NCI-H2081 treated with DMSO at 0.1 percent for 48 hours (cell line): ENCODE results near the gene DCUN1D5.
A peak's percentile ranks its signal among the peaks of the same experiment; 100 is the strongest.

Experiments used
- DNase-seq: peaks from one replicate; lab custom pipeline; 2025; lab: John Stamatoyannopoulos, UW

DCUN1D5 gene

DNA sequence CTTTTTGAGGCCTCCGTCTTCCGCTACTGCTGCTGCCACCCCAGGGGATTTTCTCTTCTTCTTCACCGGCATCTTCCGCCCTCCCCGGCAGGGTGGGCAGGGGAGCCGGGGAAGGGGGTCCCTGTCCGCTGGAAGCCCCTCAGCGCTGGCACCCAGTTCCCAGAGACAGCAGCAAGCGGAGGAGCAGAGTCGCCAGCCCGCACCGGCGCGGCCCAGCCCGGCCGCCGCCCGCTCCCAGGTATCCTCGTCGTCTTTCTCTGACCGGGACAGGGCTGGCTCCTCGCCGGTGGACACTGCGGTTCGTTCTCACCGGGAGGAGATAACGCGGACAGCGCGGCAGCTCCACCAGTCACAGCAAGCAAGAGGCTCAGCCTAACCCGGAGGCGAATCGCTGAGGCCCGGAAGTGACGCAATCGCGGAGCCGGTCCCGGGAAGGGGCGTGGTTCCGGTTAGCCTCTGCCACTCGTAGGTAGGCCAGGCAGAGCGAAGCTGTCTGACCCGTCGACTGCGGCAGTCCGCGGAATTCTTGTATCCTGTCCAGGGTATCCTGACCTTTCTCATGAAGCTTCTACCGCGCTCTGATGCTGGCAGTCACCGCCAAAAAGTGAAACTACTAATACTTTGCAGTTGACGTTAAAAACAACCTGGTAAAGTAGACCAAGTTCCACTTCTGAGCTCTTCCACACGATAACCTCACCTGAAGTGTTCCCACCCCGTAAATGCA, at the start of gene DCUN1D5:
Gene DCUN1D5 (minus strand): TSS at position 360 of the 724 bp plus-strand sequence. CDS start 288 bp downstream, at position 72.
- DNase-seq = peak; percentile 78

DNA sequence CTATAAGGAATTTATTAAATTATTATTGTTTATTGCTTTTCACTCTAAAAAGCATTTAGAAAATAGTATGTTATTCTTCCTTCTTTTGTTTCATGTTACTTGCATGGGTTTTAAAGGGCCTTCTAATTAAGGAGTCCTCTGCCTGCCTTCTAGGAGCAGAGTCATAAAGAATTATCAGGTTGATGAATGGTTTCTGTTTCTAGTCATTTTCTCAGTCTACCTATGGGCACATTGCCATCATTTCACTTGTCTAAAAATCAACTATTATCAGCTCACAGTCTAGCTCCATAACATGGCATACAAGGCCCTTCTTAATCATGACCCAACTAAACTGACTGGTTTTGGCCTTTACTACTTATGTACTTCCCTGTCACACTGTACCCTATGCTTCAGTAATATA, 33.5 kb upstream of the DCUN1D5 start:
- DNase-seq = no peak

DNA sequence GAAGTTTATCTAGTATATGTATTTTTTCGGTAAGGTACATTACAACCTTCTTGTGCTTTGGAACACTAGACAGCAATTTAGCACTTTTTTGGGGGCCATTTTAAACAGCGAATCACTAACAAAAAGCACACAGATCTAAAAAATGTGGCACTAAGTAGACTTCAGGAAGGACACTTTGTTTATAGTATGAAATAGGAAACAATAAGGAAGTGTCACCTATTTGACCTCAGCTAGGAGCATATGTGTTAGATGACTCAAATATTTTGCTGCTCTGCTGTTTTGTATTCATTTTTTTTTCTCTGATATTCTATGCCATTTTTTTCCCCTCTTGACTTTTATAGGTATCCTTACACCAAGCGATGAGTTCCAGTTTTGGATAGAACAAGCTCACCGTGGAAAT, 22.9 kb upstream of the DCUN1D5 start:
- DNase-seq = no peak

DNA sequence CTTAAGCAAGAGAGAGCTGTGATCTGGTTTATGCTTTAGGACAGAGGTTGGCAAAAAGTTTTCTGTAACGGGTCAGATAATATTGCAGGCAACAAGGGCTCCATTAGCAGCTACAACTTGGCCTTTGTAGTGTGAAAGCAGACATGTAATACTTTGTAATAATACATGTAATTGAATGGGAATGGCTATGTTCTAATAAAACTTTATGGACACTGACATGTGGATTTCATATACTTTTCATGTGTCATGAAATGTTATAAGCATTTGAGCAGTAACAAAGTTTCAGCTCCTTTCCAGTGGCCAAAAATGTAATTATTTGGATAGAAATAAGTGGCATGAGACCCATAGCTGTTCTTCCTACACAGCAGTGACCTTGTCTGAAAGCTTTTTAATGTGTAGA, 20.4 kb upstream of the DCUN1D5 start:
- no peak for DNase-seq

DNA sequence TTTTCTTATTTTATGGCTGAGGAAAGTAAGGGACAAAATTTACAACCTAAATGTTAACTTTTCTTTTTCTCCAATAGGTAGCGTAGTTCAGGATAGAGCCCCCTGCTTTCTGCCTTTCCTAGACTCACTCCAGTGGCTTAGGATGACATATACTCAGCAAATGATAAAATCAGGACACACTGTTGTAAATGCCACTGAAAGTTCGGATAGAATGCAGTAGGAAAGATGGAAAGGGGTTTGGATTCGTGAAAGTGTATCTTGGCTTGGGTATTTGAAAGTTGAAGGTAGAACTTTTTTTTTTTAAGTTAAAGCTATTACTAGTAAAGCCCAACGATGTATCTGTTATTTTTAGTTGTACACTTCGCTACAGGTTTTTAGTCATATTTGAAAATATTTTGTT, 19.4 kb upstream of the DCUN1D5 start:
- DNase-seq = no peak

DNA sequence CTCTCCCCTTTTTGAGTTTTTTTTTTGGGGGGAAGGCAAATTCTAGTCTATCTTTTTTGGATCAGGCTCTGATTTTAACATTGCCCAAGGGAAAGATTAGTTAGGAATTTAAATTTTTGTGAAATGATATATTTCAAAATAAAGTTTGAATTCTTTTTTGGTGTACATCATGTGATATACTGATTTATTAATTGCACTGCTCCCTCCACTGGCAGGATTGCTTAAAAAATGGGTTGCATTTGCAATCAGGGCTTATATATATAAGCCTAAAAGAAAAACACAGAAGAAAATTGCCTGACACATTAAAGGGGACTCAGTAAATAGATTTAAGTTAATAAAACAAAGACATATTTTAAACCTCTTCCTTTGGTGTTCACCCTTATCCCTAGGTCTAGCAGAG, 18.4 kb upstream of the DCUN1D5 start:
- no peak for DNase-seq

DNA sequence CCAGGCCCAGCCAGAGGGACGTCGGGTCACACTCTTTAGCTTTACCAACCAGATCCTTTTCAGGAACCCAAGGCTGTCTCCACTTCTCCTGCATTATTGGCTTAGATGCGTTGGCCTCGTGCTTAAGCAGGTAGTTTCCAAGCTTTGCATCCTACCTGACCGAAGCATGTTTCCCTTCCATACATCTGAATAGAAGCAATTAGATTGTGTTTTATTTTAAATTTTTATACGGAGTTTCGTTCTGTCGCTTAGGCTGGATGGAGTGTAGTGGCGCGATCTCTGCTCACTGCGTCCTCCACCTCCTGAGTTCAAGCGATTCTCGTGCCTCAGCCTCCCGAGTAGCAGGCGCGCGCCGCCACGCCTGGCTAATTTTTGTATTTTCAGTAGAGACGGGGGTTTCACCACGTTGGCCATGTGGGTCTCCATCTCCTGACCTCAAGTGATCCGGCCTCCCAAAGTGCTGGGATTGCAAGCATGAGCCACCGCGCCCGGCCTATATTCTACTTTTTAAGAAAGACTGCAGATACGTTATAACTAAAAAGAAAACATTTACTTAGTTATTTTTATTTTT, 17.9 kb upstream of the DCUN1D5 start:
- no peak for DNase-seq

DNA sequence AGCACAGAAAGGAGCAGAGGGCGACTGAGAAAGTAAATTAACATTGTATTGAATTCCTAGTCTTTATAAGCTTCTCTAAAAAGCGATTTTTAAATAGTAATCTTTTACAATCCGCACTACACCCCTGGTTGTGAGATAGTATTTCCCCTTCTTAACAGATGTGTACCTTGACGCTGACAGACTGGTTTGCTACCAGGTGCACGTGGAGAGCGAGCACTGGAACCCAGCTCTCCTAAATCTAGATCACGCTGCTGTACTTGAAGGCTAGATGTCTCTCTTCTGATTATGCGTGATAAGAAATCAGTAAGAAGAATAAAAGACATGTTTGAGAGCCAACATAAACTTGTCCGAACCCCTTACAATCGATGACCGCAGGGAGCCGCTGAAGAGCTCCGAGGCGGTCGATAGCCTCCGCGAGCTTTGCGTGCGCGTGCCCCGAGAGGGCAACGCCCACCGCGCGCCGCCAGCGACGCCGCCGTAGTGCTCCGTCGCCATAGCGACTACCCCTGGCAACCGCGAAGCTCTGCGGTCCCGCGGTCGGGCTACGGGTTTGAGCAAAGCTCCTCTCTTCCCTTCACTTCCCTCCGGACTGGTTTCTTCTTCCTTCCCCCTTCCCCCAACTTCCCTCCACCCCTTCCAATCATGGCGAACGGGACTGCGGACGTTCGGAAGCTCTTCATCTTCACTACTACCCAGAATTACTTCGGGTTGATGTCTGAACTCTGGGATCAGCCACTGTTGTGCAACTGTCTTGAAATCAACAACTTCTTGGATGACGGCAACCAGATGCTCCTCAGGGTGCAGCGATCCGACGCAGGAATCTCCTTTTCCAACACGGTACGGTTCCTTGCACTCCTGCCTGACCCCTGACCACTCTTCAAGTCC, 17.2 kb upstream of the DCUN1D5 start, which contains the start of gene DYNC2H1:
Gene DYNC2H1 (plus strand): TSS at position 494 of the 885 bp plus-strand sequence. CDS start 149 bp downstream, at position 643.
- peak; percentile 52 for DNase-seq

DNA sequence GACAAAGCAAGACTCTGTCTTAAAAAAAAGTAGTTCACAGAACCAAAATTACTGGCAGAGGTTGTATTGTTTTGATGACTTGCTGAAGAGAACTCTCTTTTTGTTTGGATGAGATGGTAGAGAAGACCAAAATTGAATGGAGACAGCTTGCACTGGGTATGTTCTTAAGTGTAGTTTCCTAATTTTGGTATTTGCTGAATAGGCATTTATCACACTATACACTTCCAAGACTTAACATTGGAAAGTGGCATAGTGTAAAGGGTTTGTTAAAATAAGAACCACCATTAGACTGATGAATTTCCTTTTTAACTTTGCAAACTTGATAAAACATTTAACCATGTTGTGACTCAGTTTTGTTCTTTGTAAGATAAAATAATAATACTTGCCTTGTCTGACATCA, 5.3 kb upstream of the DCUN1D5 start:
- no peak for DNase-seq

DNA sequence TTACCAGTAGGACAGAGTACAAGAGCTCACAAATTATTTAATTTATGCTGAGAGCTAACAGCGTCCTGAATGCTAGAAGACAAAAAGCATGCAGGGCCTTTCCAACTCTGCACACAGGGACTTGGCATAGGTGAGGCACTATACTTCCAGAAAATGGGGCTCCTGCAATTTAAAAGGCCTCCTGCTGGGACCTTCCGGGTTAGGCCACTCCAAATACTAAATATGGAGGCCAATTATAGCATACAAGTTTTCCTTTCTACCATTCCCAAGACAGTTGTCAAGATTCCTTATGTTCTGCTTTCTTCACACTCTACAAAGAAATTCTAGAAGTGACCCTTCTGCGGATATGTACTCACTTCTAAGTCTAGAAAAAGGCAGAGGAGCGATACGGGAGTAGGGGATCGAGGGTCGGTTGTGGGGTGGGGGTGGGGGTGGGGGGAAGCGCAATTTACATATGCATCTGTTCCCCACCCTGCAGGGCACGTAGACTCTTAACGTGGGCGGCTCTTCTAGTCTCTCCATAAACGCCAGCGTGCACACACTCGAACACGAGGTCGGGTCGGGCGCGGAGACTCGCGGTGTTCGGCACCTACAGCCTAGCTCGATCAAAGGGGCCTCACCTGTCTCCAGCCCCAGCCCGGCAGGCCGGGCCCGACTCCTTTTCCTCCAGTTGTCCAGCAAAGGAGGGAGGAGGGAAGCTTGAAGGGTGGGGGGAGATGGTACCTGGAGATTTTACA, 728 bp downstream of the DCUN1D5 start:
- no peak for DNase-seq

DNA sequence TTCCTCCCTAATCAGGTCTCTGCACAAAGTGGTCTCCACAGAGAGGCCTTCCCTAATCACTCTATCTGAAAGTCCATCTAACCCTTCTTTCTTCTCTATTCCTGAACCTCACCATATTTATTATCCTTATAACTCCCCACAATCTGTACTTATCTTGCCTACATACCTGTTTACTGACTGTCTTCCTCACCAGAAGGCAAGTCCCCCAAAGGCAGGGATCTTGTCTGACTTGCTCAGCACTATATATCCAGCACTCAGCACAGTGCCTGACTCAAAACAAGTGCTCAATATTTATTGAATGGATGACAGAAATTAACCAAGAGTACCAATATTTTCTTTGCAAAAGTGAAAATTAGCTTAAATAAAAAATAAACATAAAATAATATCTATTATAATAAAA, 5.5 kb downstream of the DCUN1D5 start:
- no peak for DNase-seq

DNA sequence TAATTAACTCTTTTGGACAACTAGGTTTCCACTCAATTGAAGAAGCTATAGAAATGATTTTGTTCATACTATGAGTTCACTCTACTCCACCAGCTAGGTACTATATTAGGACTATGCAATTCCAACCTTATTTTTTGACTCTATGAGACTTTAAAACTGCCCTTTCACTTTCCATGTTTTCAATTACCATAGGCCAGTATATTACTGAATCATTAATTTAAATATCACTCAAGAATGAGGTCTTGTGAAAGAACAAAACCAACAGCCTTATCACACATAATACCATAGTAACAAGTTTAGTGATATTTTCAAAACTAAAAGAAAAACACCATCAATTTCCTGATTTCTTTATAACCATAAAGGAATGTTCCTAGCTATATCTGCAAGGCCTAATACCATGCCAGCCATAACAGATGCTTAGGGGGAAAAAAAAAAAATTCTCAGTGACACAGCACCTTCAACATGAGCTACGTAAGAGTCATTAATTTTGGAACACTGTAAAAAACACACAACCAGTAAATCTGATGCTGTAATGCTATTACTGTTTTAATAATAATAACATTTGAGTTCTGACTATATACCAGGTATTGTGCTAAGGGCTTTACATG, 6.1 kb downstream of the DCUN1D5 start:
- no peak for DNase-seq

DNA sequence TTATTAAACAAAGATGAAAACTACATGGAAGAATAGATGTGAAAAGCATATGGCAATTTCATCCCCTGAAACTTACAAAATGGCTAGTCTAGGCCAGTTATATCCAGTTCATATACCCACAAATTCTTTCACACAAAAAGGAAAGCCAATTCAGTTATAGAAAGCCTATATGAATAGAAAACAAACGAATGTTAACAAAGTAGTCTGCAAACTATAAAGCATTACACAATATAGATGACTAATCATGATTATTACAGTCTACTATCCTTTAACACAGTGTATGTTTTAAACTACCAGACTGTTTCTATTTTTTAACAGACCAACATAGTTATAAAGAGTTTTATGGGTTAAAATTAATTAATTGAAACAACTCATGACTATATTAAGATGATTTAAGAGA, 12.1 kb downstream of the DCUN1D5 start:
- DNase-seq = no peak

DNA sequence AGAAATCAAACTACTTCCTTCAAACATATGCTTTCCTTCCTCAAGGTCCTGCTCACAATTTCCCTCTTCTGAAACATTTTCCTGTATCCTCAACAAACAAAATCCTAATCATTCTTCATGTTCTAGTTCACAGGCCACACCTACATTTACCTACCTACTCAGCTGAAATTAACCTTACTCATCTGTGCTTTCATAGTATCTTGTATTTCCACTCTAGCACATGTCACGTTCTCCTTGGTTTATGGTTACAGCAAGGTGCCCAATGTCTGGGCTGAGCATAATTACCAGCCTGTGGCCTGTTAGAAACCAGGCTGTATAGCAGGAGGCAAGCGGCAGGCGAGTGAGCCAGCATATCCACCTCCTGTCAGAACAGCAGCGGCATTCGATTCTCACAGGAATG, 13.2 kb downstream of the DCUN1D5 start:
- DNase-seq = no peak

DNA sequence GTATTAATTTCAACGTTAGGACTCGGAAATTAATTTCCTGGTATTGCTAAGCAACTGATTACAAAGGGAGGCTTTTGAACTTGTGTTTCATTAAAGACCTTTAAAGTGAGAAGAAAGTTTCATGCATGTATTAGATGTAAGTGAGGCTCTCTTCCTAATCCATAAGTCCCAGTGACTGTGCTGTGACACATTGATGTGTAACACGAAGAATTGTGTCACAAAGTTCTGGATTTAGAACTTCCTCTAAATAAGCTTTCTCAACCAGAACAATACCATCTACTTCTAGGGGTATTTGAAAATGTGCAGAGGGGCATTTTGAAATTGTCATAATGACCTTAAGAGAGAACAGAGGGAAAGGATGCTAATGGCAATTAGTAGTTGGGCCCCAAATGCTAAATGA, 14.4 kb downstream of the DCUN1D5 start:
- no peak for DNase-seq

DNA sequence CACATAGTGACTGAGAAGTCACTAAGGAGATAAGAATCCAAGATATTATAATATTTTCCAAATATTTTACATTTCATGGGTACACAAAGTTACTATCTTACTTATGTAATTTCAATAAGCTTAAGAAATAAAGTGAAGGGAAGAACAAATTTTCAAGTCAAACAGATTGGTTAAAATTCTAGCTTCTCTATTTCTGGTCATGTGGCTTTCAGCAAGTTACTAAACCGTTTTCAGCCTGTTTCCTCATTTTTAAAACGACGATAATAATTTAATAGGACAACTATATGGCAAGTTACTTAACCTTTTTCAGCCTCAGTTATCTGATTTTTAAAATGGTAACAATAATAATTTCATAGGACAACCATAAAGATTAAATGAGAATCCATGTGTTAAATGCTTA, 15.6 kb downstream of the DCUN1D5 start:
- no peak for DNase-seq

DNA sequence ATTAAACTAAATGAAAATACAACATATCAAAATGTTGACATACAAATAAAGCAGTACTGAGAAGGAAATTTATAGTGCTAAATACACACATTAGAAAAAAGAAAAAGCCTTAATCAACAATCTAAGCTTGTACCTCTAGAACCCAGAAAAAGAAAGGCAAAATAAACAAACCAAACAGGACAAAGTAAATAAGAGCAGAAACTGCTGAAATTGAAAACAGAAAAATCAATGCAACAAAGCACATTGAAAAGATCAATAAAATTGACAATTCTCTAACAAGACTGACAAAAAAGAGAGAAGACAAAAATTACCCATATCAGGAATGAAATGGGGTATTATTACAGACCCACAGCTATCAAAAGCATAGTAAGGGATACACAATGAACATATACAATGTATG, 21.0 kb downstream of the DCUN1D5 start:
- no peak for DNase-seq

DNA sequence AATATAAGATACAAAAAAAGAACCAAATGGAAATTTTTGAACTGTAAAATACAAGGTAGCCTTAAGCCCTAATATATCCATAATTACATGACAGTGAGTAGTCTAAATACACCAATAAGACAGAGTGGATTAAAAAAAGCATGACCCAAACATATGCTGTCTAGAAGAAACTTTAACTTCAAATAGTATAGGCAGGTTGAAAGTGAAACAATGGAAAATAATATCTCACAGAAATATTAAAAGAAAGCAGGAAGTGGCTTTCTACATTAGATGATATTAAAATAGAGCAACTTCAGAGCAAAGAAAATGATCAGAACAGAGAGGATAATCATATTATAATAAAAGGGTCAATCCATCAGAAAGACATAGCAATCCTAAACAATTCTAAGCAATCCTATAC, 21.8 kb downstream of the DCUN1D5 start:
- no peak for DNase-seq

DNA sequence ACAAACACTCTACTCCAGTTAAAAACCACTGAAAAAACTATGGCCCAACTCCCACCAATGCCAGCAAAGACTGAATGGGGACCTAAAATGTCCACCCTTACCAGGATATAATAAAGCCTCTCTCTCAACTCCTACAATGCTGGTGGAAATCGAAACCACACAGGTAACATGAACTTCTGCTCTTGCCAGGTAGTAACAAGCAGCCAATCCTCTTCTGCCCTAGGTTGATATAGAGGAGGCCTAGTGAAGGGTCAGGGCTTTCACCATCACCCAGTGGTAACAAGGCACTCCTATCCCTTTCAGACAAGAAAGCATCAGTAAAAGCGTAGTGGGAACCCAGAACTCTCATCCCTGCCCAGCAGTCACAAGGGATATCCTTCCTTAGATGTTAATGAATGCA, 22.6 kb downstream of the DCUN1D5 start:
- no peak for DNase-seq

DNA sequence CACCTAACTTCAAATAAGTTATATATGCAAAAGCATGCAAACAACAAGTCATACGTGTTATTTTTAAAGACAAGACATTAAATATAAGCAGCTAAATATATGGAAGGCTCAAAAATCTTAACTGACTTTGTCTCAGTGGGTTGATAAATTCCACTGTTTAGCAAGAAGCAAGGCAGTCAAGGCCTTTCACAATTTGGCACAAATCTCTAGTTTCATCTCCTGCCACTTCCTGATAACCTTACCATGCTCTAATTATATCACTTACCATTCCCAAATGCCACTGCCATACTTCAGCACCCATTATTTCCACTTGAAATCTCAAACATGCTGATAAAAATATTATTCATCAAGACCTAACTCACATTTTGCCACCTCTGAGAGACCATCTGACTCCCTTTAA, 24.8 kb downstream of the DCUN1D5 start:
- DNase-seq = no peak

DNA sequence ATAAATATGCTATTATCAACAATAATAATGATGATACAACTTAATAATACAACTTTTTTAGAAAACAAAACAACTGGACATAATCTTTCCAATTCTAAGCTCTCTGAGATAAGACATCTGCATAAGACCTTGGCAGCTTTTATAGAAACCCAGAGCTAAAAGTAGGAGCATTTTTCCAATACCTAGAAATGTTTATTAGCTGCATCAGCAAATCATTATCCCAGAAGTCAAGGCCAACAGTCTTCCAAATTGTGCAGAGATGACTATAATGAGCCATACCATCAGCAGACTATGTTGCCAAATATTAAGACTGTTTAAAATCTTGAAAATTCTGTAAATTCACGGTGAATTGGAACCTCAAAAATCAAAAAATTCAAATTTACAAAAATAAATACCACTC, 30.3 kb downstream of the DCUN1D5 start:
- DNase-seq = no peak
